HCT116 (cell line): ENCODE data around the gene PIK3R4. TPM values are rescaled to one million over a fixed set of nuclear protein-coding genes. Genes with fewer than 3 reads are reported as not detected.

ENCODE experiments used
- ATAC-seq: fragments of 200-7000 bp; cut with Tn5 transposase; 2 replicates; pipeline ENCODE4 v1.9.1; 2020; ENCODE audit warnings: mild to moderate bottlenecking, moderate library complexity
- BruUV-seq: library from RNA; stranded (reverse); fragments of 400-500 nt; replicated peaks from 2 replicates; lab custom pipeline; 2021; lab: Mats Ljungman, UMichigan
- CTCF ChIA-PET: fragments of 300-600 bp; sonication (Branson Sonifier 250); formaldehyde crosslinking; loops from one replicate; lab custom pipeline; 2021; ENCODE audit warnings: antibody characterized with exemption; lab: Charles Lee
- POLR2A ChIA-PET: fragments of 300-600, 350-600 bp; sonication (Branson Sonifier 250); formaldehyde crosslinking; loops from one replicate; lab custom pipeline; 2021; ENCODE audit warnings: antibody characterized with exemption; lab: Charles Lee
- RAD21 ChIA-PET, 2 experiments: fragments of 300-600 bp; sonication (Branson Sonifier 250); formaldehyde crosslinking; loops; one replicate each; lab custom pipeline; 2023; ENCODE audit warnings: low total read pairs in 2 of 2; ENCODE audit not compliant: uncharacterized antibody in 2 of 2, unreplicated experiment in 2 of 2, low non-redundant PET in 1 of 2; lab: Charles Lee
- DNase-seq: peaks from one replicate; pipeline ENCODE4 v3.0.0-alpha.2; 2010; ENCODE audit warnings: low read depth, low spot score
- H2AFZ ChIP-seq: fragments of 200-600 bp; shearing (Covaris generic), sonication (generic); 2 replicates; pipeline ENCODE4 v1.6.1; 2017; ENCODE audit warnings: low read depth, mixed run types, mixed read lengths, antibody characterized with exemption, low read length; ENCODE audit not compliant: poor library complexity, severe bottlenecking
- H3K27ac ChIP-seq: 2 replicates; pipeline ENCODE4 v1.5.1; 2012; ENCODE audit warnings: low read depth, low read length
- H3K27me3 ChIP-seq: fragments of 200-600 bp; sonication (generic); 2 replicates; pipeline ENCODE4 v1.6.1; 2016; ENCODE audit warnings: mixed run types, low read length, mixed read lengths; ENCODE audit not compliant: insufficient read depth
- H3K36me3 ChIP-seq, 2 experiments: fragments of 200-500 bp in 1 of 2; fragments of 200-600 bp in 1 of 2; sonication (Bioruptor generic) in 1 of 2; sonication (generic) in 1 of 2; 2 replicates each; pipeline versions ENCODE4 v1.5.1 to v1.6.1; 2014 to 2016; ENCODE audit warnings: low read length in 2 of 2, inconsistent platforms in 1 of 2, mixed read lengths in 1 of 2, mixed run types in 1 of 2; ENCODE audit not compliant: insufficient read depth in 2 of 2, control insufficient read depth in 1 of 2
- H3K4me1 ChIP-seq, 2 experiments: fragments of 200-600 bp in 1 of 2; sonication (generic) in 1 of 2; 2 replicates each; pipeline versions ENCODE4 v1.5.1 to v1.6.1; 2012 to 2017; ENCODE audit warnings: low read length in 2 of 2, inconsistent platforms in 1 of 2, mild to moderate bottlenecking in 1 of 2, mixed read lengths in 1 of 2, mixed run types in 1 of 2, moderate library complexity in 1 of 2; ENCODE audit not compliant: insufficient read depth in 2 of 2, control insufficient read depth in 1 of 2
- H3K4me2 ChIP-seq: fragments of 200-600 bp; sonication (generic); 2 replicates; pipeline ENCODE4 v1.6.1; 2017; ENCODE audit warnings: mixed run types, low read length, mixed read lengths
- H3K4me3 ChIP-seq, 2 experiments: fragments of 200-600 bp in 1 of 2; sonication (generic) in 1 of 2; replicated peaks in 1 of 2; 2 replicates each; pipeline ENCODE4 v1.5.1; 2011 to 2016; ENCODE audit warnings: low read length in 2 of 2, control low read depth in 1 of 2, low read depth in 1 of 2, mild to moderate bottlenecking in 1 of 2, mixed read lengths in 1 of 2, mixed run types in 1 of 2
- H3K79me2 ChIP-seq: fragments of 200-600 bp; sonication (generic); 2 replicates; pipeline ENCODE4 v1.6.1; 2017; ENCODE audit warnings: mild to moderate bottlenecking, mixed run types, low read length, moderate library complexity, mixed read lengths; ENCODE audit not compliant: insufficient read depth
- H3K9ac ChIP-seq: fragments of 200-600 bp; sonication (generic); 2 replicates; pipeline ENCODE4 v1.6.1; 2016; ENCODE audit warnings: low read length, mixed read lengths
- H3K9me2 ChIP-seq: fragments of 200-600 bp; sonication (generic), shearing (Covaris generic); 2 replicates; pipeline ENCODE4 v1.6.1; 2017; ENCODE audit warnings: mixed run types, mild to moderate bottlenecking, moderate library complexity; ENCODE audit not compliant: insufficient read depth
- H3K9me3 ChIP-seq, 2 experiments: fragments of 200-500 bp in 1 of 2; fragments of 200-600 bp in 1 of 2; sonication (Bioruptor generic) in 1 of 2; sonication (generic) in 1 of 2; 2 replicates each; pipeline ENCODE4 v1.6.1; 2014 to 2017; ENCODE audit warnings: low read length in 2 of 2, mixed read lengths in 2 of 2, inconsistent platforms in 1 of 2, low read depth in 1 of 2, mild to moderate bottlenecking in 1 of 2, mixed run types in 1 of 2, moderate library complexity in 1 of 2; ENCODE audit not compliant: control insufficient read depth in 1 of 2, insufficient read depth in 1 of 2
- H4K20me1 ChIP-seq: fragments of 200-600 bp; sonication (generic), shearing (Covaris generic); 2 replicates; pipeline ENCODE4 v1.6.1; 2017; ENCODE audit warnings: mixed run types, mild to moderate bottlenecking, moderate library complexity; ENCODE audit not compliant: insufficient read depth
- CBX3 ChIP-seq: IDR thresholded peaks from 2 replicates; pipeline ENCODE4 v1.6.1; 2012; ENCODE audit warnings: low read depth
- CTCF ChIP-seq, 3 experiments: fragments of 200-600 bp in 1 of 3; sonication (generic) in 1 of 3; IDR thresholded peaks in 2 of 3; conservative IDR thresholded peaks in 1 of 3; 2 replicates each; pipeline ENCODE4 v1.5.1; 2012 to 2017; ENCODE audit warnings: low read depth in 2 of 3, low read length in 2 of 3, antibody characterized with exemption in 1 of 3, borderline replicate concordance in 1 of 3, control low read depth in 1 of 3, mild to moderate bottlenecking in 1 of 3, mixed read lengths in 1 of 3, mixed run types in 1 of 3, moderate library complexity in 1 of 3; ENCODE audit not compliant: insufficient read depth in 1 of 3
- EGR1 ChIP-seq: IDR thresholded peaks from 2 replicates; pipeline ENCODE4 v1.6.1; 2012; ENCODE audit warnings: low read depth
- EZH2 ChIP-seq: fragments of 200-600 bp; sonication (generic); IDR thresholded peaks from 2 replicates; pipeline ENCODE4 v1.6.1; 2017; ENCODE audit warnings: antibody characterized with exemption, mixed run types
- FOSL1 ChIP-seq: IDR thresholded peaks from 2 replicates; pipeline ENCODE4 v1.6.1; 2012; ENCODE audit warnings: low read depth
- POLR2A ChIP-seq: IDR thresholded peaks from 2 replicates; pipeline ENCODE4 v1.7.0; 2011; ENCODE audit warnings: borderline replicate concordance; ENCODE audit not compliant: insufficient read depth, insufficient read length; ENCODE audit errors: extremely low read depth
- POLR2AphosphoS5 ChIP-seq: IDR thresholded peaks from 2 replicates; pipeline ENCODE4 v1.6.1; 2011; ENCODE audit warnings: mild to moderate bottlenecking, low read depth, low read length, moderate library complexity
- RAD21 ChIP-seq: IDR thresholded peaks from 2 replicates; pipeline ENCODE4 v1.6.1; 2012; ENCODE audit warnings: low read depth, mild to moderate bottlenecking
- SIN3A ChIP-seq: IDR thresholded peaks from 2 replicates; pipeline ENCODE4 v1.6.1; 2012; ENCODE audit warnings: low read depth
- SP1 ChIP-seq: IDR thresholded peaks from 2 replicates; pipeline ENCODE4 v1.6.1; 2012; ENCODE audit warnings: low read depth
- SRF ChIP-seq: IDR thresholded peaks from 2 replicates; pipeline ENCODE4 v1.6.1; 2012; ENCODE audit warnings: low read depth
- TCF7L2 ChIP-seq: IDR thresholded peaks from 2 replicates; pipeline ENCODE4 v1.7.0; 2011; ENCODE audit warnings: borderline replicate concordance, inconsistent platforms; ENCODE audit not compliant: insufficient read depth, insufficient read length; ENCODE audit errors: extremely low read depth
- YY1 ChIP-seq: IDR thresholded peaks from 2 replicates; pipeline ENCODE4 v1.6.1; 2011; ENCODE audit warnings: low read length, low read depth, moderate library complexity, mild to moderate bottlenecking; ENCODE audit not compliant: insufficient replicate concordance; ENCODE audit errors: extremely low read depth
- ZFX ChIP-seq: fragments of 450-650 bp; IDR thresholded peaks from 2 replicates; pipeline ENCODE4 v1.6.1; 2017
- ZNF274 ChIP-seq: fragments of 200-500 bp; sonication (Bioruptor generic); IDR thresholded peaks from 2 replicates; pipeline ENCODE4 v1.6.1; 2014; ENCODE audit warnings: mild to moderate bottlenecking, low read depth, low read length, inconsistent platforms
- intact Hi-C: fragments of 100-400 bp; cut with micrococcal nuclease; formaldehyde crosslinking; loops from 2 replicates; pipeline ENCODE4 v1.10.0; 2022
- total RNA-seq: library from RNA; stranded (reverse); gene quantifications from one replicate; pipeline ENCODE4 v1.2.1, GENCODE V29; 2021; ENCODE audit not compliant: unreplicated experiment
- TF ChIP-seq, protein P1 (sequence below): IDR thresholded peaks from 2 replicates; pipeline ENCODE4 v1.6.1; 2012
- TF ChIP-seq, protein P2 (sequence below): IDR thresholded peaks from 2 replicates; pipeline ENCODE4 v1.6.1; 2012; ENCODE audit warnings: low read depth
- TF ChIP-seq, protein P3 (sequence below): IDR thresholded peaks from 2 replicates; pipeline ENCODE4 v1.6.1; 2012

PIK3R4 gene
- total RNA-seq, 1 experiment from 2014 or later = 23.5 TPM

DNA sequence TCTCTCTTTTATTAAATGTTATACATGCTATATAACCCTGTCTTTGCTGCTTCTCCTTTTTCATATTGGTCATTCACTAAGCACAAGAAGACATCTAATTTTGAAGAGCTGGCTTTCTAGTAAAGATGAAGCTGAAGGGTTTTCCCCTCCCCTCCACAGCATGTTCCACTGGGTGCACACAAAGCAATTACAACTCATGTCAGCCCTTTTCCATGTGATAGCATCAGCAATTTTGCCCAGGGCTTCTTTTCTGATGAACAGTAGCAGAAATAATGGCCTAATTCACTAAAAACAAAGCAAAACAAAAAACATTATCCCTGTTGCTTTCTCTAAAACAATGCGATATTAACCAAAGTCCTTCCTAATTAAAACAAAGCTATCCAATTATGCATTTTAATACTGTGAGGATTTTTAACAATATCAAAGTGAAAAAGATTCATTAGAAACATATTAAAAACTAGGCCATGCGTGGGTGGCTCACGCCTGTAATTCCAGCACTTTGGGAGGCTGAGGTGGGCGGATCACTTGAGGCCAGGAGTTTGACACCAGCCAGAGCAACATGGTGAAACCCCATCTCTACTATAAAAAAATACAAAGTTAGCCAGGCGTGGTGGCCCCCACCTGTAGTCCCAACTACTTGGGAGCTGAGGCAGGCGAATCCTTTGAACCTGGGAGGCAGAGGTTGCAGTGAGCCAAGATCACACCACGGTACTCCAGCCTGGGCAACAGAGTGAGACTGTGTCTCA is 12.2 kb upstream of the PIK3R4 start:
- Histone ChIP-seq H3K27ac (no peak overlapping the region), H3K9me2 (no peaks in the 10 kb centered on the region), H3K79me2 (no peaks in the 10 kb centered on the region), H3K4me3 (no peak overlapping the region), H3K9me3 (no peaks in the 10 kb centered on the region), H3K36me3 (no peaks in the 10 kb centered on the region), H3K4me1 (0 out of 4 replicates have a peak, but pooled peaks cover 0 to 6% of the 10 kb centered on the region in 2 experiments), H2AFZ (no peak overlapping the region), H3K9ac (no peak overlapping the region), H3K4me2 (no peak overlapping the region), H3K27me3 (no peaks in the 10 kb centered on the region), H4K20me1 (no peaks in the 10 kb centered on the region)
- intact Hi-C loops = loop anchor here (1.0 kb wide), 1 partner anchor 135 kb away; no protein-coding TSS in a partner anchor
- BruUV-seq = no TSS peak
- ChIA-PET CTCF (interaction anchor here (2.0 to 3.3 kb wide), 2 partner anchors 8 to 134 kb away, joined by 7 to 28 read pairs; partner anchors contain the start of gene ATP2C1), POLR2A (no interaction called here), RAD21 (interaction anchor here in 1 of 2 experiments (0.7 kb wide), 1 partner anchor 11 kb away, joined by 3 read pairs; no protein-coding TSS in a partner anchor)
- ATAC-seq (no peak), DNase-seq (no peak)
- no peak for TF ChIP-seq CTCF (IDR thresholded peaks at IDR 0.05 in 2 of 3, conservative IDR thresholded peaks at IDR 0.05 in 1 of 3; ENCODE audit: borderline replicate concordance in 1 of 3, insufficient read depth in 1 of 3, low read depth in 2 of 3, low read length in 2 of 3)
- no peak for TF ChIP-seq FOSL1
- no peak for TF ChIP-seq CBX3
- TF ChIP-seq, protein P1, sequence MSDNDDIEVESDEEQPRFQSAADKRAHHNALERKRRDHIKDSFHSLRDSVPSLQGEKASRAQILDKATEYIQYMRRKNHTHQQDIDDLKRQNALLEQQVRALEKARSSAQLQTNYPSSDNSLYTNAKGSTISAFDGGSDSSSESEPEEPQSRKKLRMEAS = no peak
- no peak for TF ChIP-seq ZNF274
- TF ChIP-seq SIN3A = no peak
- TF ChIP-seq RAD21 = no peak
- TF ChIP-seq SP1 = no peak
- TF ChIP-seq TCF7L2 = no peak
- no peak for TF ChIP-seq EZH2
- TF ChIP-seq ZFX = no peak
- TF ChIP-seq, protein P2, sequence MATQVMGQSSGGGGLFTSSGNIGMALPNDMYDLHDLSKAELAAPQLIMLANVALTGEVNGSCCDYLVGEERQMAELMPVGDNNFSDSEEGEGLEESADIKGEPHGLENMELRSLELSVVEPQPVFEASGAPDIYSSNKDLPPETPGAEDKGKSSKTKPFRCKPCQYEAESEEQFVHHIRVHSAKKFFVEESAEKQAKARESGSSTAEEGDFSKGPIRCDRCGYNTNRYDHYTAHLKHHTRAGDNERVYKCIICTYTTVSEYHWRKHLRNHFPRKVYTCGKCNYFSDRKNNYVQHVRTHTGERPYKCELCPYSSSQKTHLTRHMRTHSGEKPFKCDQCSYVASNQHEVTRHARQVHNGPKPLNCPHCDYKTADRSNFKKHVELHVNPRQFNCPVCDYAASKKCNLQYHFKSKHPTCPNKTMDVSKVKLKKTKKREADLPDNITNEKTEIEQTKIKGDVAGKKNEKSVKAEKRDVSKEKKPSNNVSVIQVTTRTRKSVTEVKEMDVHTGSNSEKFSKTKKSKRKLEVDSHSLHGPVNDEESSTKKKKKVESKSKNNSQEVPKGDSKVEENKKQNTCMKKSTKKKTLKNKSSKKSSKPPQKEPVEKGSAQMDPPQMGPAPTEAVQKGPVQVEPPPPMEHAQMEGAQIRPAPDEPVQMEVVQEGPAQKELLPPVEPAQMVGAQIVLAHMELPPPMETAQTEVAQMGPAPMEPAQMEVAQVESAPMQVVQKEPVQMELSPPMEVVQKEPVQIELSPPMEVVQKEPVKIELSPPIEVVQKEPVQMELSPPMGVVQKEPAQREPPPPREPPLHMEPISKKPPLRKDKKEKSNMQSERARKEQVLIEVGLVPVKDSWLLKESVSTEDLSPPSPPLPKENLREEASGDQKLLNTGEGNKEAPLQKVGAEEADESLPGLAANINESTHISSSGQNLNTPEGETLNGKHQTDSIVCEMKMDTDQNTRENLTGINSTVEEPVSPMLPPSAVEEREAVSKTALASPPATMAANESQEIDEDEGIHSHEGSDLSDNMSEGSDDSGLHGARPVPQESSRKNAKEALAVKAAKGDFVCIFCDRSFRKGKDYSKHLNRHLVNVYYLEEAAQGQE = no peak
- no peak for TF ChIP-seq EGR1
- no peak for TF ChIP-seq POLR2AphosphoS5
- no peak for TF ChIP-seq SRF
- TF ChIP-seq, protein P3, sequence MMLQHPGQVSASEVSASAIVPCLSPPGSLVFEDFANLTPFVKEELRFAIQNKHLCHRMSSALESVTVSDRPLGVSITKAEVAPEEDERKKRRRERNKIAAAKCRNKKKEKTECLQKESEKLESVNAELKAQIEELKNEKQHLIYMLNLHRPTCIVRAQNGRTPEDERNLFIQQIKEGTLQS = no peak
- TF ChIP-seq POLR2A = no peak
- no peak for TF ChIP-seq YY1
